Thymus (tissue), 11 donors: Measurements from ENCODE around the gene NACC2. TPM values are rescaled to one million over a fixed set of nuclear protein-coding genes. Genes with fewer than 3 reads are reported as not detected.
"Not testable (repeated sequence)": the region's sequence is repeated elsewhere in the genome, so short reads cannot be mapped to it uniquely, and the experiment has no call there.

ENCODE experiments used
- DNase-seq, 9 donors: peaks; one replicate each; pipeline ENCODE4 v3.0.0-alpha.2; 2013; ENCODE audit warnings: low spot score in 9 of 9, low read depth in 6 of 9, missing footprints in 1 of 9
- H3K27ac ChIP-seq, 2 donors: one replicate each; pipeline ENCODE4 v1.5.1; 2013; ENCODE audit warnings: control low read depth in 1 of 2, low read depth in 1 of 2, low read length in 1 of 2, mild to moderate bottlenecking in 1 of 2, moderate library complexity in 1 of 2
- H3K27me3 ChIP-seq, 2 donors: one replicate each; pipeline ENCODE4 v1.5.1; 2013; ENCODE audit warnings: low read length in 1 of 2; ENCODE audit not compliant: control insufficient read depth in 2 of 2, insufficient read depth in 1 of 2
- H3K36me3 ChIP-seq, 2 donors: one replicate each; pipeline ENCODE4 v1.5.1; 2013; ENCODE audit warnings: low read length in 1 of 2, mild to moderate bottlenecking in 1 of 2, moderate library complexity in 1 of 2; ENCODE audit not compliant: control insufficient read depth in 2 of 2, insufficient read depth in 2 of 2
- H3K4me1 ChIP-seq, 2 donors: one replicate each; pipeline ENCODE4 v1.5.1; 2013; ENCODE audit warnings: low read length in 2 of 2; ENCODE audit not compliant: control insufficient read depth in 2 of 2, insufficient read depth in 2 of 2
- H3K4me3 ChIP-seq, 2 donors: one replicate each; pipeline ENCODE4 v1.5.1; 2013; ENCODE audit warnings: low read length in 2 of 2, control low read depth in 1 of 2, mild to moderate bottlenecking in 1 of 2
- H3K9me3 ChIP-seq, 2 donors: one replicate each; pipeline ENCODE4 v1.5.1; 2013; ENCODE audit warnings: low read length in 1 of 2, mild to moderate bottlenecking in 1 of 2; ENCODE audit not compliant: control insufficient read depth in 2 of 2, insufficient read depth in 1 of 2
- WGBS: extraction: QIAGEN DNeasy Blood & Tissue Kit; methylation state at CpG from one replicate; pipeline ENCODE4 v1.1.7; 2013; 5-methylcytosine and 5-hydroxymethylcytosine counted together
- polyA plus RNA-seq: library from polyadenylated mRNA; stranded (reverse); fragments of 200-250 nt; gene quantifications from one replicate; pipeline ENCODE4 v1.2.3, GENCODE V29; 2013
- total RNA-seq: library from RNA; stranded (reverse); fragments of 120-200 nt; gene quantifications from one replicate; pipeline ENCODE4 v1.2.4, GENCODE V29; 2013
- donor health status: healthy.

Gene NACC2
- total and polyA plus RNA-seq, 2 donors = 1.5 to 4.4 TPM

DNA sequence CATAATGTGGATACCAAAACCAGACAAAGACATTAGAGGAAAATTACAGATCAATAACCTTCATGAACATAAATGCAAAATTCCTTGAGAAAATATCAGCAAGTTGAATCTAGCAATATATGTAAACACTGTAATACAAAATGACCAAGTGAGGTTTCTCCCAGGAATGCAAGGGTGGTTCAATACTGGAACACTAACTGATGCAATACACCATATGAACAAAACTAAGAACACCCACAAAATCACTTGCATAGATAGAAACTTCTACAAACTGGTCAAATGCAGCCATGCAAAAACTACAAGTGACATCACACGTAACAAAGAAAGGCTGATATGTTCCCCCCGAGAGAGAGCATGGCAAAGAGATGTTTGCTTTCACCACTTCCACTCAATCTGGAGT, 55.6 kb downstream of the NACC2 start:
- WGBS = 98% methylated on average over 2 of the region's 2 CpGs
- Histone ChIP-seq H3K27ac (no peak overlapping the region), H3K4me3 (no peak overlapping the region), H3K4me1 (no peaks in the 10 kb centered on the region), H3K27me3 (no peaks in the 10 kb centered on the region), H3K36me3 (no peaks in the 10 kb centered on the region), H3K9me3 (peaks cover 0 to 5% of the 10 kb centered on the region in 2 donors)
- DNase-seq = no peak

DNA sequence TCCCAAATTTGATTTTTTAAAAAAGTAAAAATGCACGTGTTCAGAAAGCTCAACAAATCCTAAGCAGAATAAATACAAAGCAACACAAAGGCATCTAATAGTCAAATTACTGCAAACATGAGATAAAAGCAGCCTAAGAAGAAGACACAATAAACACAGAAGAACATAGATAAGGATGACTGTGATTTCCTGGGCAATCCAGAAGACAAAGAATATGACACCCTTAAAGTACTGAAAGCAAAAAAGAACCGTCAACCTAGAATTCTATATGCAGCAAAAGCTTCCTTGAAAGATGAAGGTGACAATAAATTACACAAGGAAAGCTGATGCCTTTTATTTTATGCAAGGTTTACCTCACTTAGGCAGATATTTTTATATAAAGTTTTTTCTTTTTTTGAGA, 58.2 kb downstream of the NACC2 start:
- Histone ChIP-seq H3K4me1 (no peaks in the 10 kb centered on the region), H3K36me3 (no peaks in the 10 kb centered on the region), H3K27me3 (no peaks in the 10 kb centered on the region), H3K9me3 (peaks cover 0 to 5% of the 10 kb centered on the region in 2 donors), H3K27ac (no peak overlapping the region), H3K4me3 (no peak overlapping the region)
- DNase-seq = no peak
- whole genome bisulfite sequencing = 97% methylated on average over 2 of the region's 2 CpGs

DNA sequence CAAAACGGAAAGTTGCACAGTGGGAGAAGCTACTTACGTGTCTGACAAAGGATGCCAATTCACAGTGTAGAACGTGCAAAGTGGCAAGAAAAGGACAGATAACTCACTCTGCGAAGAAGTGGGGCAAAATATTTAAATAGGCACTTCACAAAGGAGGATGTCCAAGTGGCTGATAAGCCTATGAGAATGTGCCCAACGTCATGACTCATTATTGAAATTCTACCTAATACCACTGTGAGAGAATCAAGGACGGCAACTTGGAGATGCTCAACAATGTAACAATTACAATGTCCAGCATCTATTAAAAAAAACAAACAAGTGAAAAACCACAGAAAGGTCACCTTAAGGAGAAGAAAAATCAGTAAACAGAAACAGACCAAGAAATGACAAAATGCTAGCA, 59.0 kb downstream of the NACC2 start:
- H3K9me3 ChIP-seq = peaks cover 0 to 5% of the 10 kb centered on the region in 2 donors
- H3K4me3 ChIP-seq = no peak overlapping the region
- H3K27me3 ChIP-seq = no peaks in the 10 kb centered on the region
- no peak overlapping the region for H3K27ac ChIP-seq
- no peaks in the 10 kb centered on the region for H3K4me1 ChIP-seq
- WGBS = 97% methylated on average over 6 of the region's 6 CpGs
- no peak for DNase-seq
- no peaks in the 10 kb centered on the region for H3K36me3 ChIP-seq

DNA sequence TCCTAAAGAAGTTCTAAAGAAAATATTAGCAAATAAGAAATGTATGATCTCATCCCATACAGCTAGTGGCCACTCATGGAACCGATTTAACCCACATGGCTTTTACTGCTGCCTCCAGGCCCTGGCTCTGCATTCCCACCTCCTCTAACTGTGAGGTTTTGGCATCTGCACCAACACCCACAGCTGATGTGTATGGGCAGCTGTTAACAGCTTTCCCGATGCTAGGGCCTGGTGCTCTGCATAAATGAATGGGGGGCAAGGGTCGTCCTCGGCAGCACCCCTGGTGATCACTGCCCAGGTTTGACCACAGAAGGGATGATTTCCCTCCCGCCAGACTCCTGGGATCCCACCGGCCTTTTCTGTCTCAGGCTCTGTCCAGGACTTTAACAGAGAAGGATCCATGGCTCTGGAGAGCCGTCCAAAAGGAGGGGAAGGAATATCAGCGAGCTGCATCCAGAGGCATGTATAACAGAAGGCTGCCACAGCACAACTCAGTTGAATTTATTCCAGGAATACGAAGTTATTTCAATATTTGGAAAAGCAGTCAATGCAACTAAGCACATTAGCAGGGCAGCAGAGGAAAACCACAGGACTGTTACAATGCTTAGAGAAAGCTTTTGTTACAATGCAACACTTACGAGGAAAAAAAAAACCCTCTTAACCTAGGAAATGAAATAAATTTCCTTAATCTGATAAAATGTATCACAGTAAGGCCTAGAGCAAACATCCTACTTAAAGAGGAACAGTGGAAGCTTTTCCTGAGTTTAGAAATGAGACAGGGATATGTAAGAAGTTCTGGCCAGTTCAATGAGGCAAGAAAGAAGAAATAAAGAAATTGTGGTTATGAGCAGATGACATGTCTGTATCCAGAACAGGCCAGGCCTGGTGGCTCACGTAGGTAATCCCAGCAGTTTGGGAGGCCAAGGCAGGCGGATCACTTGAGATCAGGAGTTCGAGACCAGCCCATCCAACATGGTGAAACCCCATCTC, 63.1 kb downstream of the NACC2 start:
- H3K36me3 ChIP-seq = no peaks in the 10 kb centered on the region
- H3K4me3 ChIP-seq = no peak overlapping the region
- no peaks in the 10 kb centered on the region for H3K4me1 ChIP-seq
- no peak for DNase-seq
- H3K9me3 ChIP-seq = peaks cover 0 to 17% of the 10 kb centered on the region in 2 donors
- 87% methylated on average over 13 of the region's 13 CpGs for WGBS
- no peaks in the 10 kb centered on the region for H3K27me3 ChIP-seq
- no peak overlapping the region for H3K27ac ChIP-seq

DNA sequence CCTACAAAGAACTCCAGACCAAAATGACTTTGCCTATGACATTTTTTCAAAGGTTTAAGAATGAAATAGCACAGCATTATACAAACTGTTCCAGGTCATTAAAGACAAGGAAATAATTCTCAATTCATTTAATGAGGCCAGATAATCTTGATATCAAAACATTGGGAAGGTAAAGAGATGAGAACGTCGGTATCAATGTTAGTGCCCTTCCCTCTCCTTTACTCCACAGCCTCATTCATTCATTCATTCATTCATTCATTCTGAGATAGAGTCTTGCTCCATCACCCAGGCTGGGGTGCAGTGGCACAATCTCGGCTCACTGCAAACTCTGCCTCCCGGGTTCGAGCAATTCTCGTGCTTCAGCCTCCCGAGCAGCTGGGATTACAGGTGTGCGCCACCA, 64.0 kb downstream of the NACC2 start:
- Histone ChIP-seq H3K27me3 (no peaks in the 10 kb centered on the region), H3K4me1 (no peaks in the 10 kb centered on the region), H3K27ac (no peak overlapping the region), H3K9me3 (peaks cover 0 to 17% of the 10 kb centered on the region in 2 donors), H3K36me3 (no peaks in the 10 kb centered on the region), H3K4me3 (no peak overlapping the region)
- no peak for DNase-seq
- WGBS = 97% methylated on average over 8 of the region's 8 CpGs

DNA sequence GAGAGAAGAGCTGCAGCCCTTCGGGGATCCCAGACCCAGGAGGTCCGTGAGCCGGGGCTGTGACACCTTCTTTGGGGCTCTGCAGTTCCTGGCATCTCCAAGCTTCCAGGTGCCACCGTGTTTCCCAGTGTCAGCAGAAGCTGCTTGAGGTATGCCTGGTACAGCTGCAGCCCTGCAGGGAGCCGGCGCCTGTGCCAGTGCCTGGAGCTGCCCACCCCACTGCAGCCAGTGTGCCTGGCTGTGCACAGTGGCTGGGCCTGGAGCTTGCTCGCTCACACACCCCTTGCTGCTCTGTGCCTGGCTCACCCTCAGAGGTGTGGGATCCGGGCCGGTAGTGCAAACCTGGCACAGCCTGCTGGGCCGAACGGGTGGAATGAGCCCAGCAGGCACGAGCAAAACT, 65.5 kb downstream of the NACC2 start:
- no peak for DNase-seq
- Histone ChIP-seq H3K36me3 (no peaks in the 10 kb centered on the region), H3K9me3 (peaks cover 0 to 17% of the 10 kb centered on the region in 2 donors), H3K4me3 (no peak overlapping the region), H3K27me3 (no peaks in the 10 kb centered on the region), H3K27ac (no peak overlapping the region), H3K4me1 (no peaks in the 10 kb centered on the region)
- 97% methylated on average over 12 of the region's 12 CpGs for WGBS

DNA sequence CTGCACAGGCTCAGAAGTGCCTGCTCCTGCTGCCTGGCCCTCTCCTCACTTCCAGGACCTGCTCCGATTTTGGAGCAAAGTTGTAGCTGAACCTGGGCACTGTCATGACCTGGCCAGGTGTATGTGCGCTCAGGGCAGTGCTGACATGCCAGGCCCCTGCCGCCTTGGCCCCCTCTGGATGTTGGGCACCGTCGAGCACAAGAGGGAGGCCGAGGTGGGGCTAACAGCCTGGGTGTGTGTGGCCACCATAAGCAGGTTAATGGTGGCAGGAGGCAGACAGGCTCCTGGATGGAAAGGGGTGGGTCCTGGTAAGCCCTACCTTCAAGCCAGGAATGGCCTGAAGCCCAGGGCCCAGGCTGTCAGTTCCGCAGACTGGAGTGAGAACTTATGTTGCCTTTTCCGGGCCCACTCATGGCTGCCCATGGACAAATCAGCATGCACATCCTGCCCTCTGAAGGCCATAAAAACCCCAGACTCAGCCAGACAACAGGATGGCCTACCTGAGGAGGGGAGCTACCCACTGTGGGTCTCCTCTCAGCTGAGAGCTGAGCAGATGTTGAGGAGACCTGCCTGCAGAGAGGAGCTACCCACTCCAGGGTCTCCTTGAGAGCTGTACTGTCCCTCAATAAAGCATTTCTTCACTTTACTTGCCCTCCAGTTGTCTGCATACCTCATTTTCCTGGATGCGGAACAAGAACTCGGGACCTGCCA, 66.2 kb downstream of the NACC2 start:
- Histone ChIP-seq H3K9me3 (peaks cover 0 to 17% of the 10 kb centered on the region in 2 donors), H3K36me3 (no peaks in the 10 kb centered on the region), H3K4me3 (no peak overlapping the region), H3K27me3 (no peaks in the 10 kb centered on the region), H3K27ac (no peak overlapping the region), H3K4me1 (no peaks in the 10 kb centered on the region)
- DNase-seq = no peak
- 86% methylated on average over 10 of the region's 10 CpGs for WGBS

DNA sequence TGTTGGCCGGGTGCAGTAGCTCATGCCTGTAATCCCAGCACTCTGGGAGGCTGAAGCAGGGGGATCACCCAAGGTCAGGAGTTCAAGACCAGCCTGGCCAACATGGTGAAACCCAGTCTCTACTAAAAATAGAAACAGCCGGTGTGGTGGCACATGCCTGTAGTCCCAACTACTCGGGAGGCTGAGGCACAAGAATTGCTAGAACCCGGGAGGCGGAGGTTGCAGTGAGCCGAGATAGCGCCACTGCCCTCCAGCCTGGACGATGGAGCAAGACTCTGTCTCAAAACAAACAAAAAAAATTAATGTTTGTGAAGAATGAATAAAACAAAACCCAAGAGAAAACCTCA, 68.2 kb downstream of the NACC2 start:
- H3K27ac ChIP-seq, DNase-seq: not testable (repeated sequence)

DNA sequence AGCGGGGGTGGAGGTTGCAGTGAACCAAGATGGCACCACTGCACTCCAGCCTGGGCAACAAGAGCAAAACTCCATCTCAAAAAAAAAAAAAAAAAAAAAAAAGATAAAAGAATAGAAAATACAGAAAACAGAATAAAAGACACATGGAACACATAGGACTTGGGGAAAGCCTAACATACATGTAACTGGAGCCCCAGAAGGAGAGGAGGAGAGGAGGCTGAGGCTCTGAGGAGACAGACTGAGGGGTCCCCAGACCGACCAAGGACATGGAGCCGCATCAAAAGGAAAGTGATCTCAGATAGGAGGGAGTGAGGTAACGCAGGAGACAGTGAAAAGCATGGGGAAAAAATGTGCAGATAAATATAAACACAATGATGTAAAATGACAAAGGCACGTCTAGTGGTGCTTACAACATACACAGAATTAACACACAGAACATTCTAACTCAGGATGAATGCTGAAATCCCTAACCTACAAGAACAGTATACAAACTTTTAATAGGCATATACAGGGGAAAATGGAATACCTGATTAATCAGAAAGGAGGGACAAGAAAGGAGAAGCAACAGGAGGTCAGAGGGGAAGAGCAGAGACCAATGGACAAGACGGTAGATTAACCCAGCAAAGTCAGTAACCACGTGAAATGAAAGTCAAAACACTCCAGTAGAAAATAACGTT, 68.7 kb downstream of the NACC2 start:
- Histone ChIP-seq H3K4me1 (no peaks in the 10 kb centered on the region), H3K9me3 (peaks cover 0 to 17% of the 10 kb centered on the region in 2 donors), H3K27ac (no peak overlapping the region), H3K27me3 (no peaks in the 10 kb centered on the region), H3K36me3 (no peaks in the 10 kb centered on the region), H3K4me3 (no peak overlapping the region)
- no peak for DNase-seq
- 96% methylated on average over 8 of the region's 8 CpGs for WGBS

More for the DNA sequence above, 68.2 kb downstream of the NACC2 start:
- H3K9me3 ChIP-seq = peaks cover 0 to 17% of the 10 kb centered on the region in 2 donors
- not testable (repeated sequence) for H3K4me3 ChIP-seq, H3K27me3 ChIP-seq, H3K36me3 ChIP-seq, H3K4me1 ChIP-seq
- 97% methylated on average over 8 of the region's 8 CpGs for WGBS
